Measurements from ENCODE around the gene NDUFAF8. TPM values are rescaled to one million over a fixed set of nuclear protein-coding genes. Genes with fewer than 3 reads are reported as not detected.
A peak's percentile ranks its signal among the peaks of the same experiment; 100 is the strongest.

NDUFAF8 gene
- total and polyA plus RNA-seq, 10 of the 15 experiments (the other 5 are each of a cell fraction or from before 2014, with no cell fraction given), result 22.0 to 307 (median 106) TPM

DNA sequence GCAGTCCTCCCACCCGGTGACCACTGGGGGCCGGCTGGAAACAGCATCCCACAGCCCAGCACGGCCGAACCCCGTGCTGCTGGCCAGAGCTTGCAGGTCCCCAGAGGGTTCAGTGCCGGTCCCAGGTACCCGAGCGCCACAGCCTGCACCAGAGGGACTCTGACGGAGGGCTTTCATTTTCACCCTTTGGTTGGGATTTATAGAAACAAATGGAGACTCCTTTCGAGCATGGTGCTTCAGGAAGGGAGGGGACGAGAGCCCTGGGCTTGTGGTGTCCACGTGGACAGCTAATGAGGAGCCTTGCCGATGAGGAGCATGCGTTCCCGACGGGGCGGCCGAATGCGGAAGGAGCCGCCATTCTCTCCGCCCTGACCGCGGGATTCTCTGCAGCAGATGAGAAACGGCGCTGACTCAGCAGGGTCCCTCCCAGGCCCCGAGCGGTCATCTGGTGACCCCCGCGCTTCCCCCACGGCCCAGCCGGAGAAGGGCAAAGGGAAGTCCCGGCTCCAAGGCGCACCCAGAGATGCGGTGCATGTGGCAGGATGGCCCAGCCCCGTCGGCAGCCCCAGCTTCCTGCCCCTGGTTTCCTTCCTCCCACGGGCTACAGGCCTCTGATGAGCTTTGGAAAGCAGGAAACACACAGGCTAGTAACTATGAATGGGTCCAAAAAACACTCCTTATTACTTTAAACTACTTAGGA is 46.2 kb downstream of the NDUFAF8 start (continued):
- TF ChIP-seq PAX8 (IDR thresholded peaks at IDR 0.05), result no peak
- no peak for TF ChIP-seq BACH1 (IDR thresholded peaks at IDR 0.05; ENCODE audit: borderline replicate concordance)
- TF ChIP-seq ESRRA (IDR thresholded peaks at IDR 0.05; ENCODE audit: low read length), result no peak
- 0 out of 2 replicates have a peak, but pooled peaks have one; percentile 13 for TF ChIP-seq MEF2A (IDR thresholded peaks at IDR 0.05; ENCODE audit: insufficient read depth, low read depth, low read length)
- no peak for TF ChIP-seq TARDBP (IDR thresholded peaks at IDR 0.05; ENCODE audit: borderline replicate concordance)
- TF ChIP-seq, protein P1, sequence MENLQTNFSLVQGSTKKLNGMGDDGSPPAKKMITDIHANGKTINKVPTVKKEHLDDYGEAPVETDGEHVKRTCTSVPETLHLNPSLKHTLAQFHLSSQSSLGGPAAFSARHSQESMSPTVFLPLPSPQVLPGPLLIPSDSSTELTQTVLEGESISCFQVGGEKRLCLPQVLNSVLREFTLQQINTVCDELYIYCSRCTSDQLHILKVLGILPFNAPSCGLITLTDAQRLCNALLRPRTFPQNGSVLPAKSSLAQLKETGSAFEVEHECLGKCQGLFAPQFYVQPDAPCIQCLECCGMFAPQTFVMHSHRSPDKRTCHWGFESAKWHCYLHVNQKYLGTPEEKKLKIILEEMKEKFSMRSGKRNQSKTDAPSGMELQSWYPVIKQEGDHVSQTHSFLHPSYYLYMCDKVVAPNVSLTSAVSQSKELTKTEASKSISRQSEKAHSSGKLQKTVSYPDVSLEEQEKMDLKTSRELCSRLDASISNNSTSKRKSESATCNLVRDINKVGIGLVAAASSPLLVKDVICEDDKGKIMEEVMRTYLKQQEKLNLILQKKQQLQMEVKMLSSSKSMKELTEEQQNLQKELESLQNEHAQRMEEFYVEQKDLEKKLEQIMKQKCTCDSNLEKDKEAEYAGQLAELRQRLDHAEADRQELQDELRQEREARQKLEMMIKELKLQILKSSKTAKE (IDR thresholded peaks at IDR 0.05; ENCODE audit: low read depth, poor library complexity, severe bottlenecking), result no peak
- no peak for TF ChIP-seq SUPT20H (IDR thresholded peaks at IDR 0.05; ENCODE audit: borderline replicate concordance, control insufficient read depth, low read depth, low read length)
- peak; percentile 39; the same call in 1 of the 2 replicates for TF ChIP-seq SPI1 (IDR thresholded peaks at IDR 0.05; ENCODE audit: borderline replicate concordance, insufficient read depth, low read depth, low read length)
- TF ChIP-seq RUNX3 (IDR thresholded peaks at IDR 0.05; ENCODE audit: low read length), result 0 out of 2 replicates have a peak, but pooled peaks have one; percentile 49
- no peak for TF ChIP-seq CBX5 (IDR thresholded peaks at IDR 0.05; ENCODE audit: low read depth)

Measured in GM12878 (cell line).